Measurements from ENCODE around the gene KCNC3.

KCNC3 gene

GRCh38 chr19:50272263-50272897 lies 56.8 kb downstream of the KCNC3 start:
- DNase-seq = no peak

GRCh38 chr19:50269653-50270052 lies 59.5 kb downstream of the KCNC3 start:
- DNase-seq = no peak

GRCh38 chr19:50268501-50268900 lies 60.7 kb downstream of the KCNC3 start:
- no peak for DNase-seq

GRCh38 chr19:50268041-50268440 lies 61.1 kb downstream of the KCNC3 start:
- no peak for DNase-seq

- DNase-seq = no peak
Observed at GRCh38 chr19:50266896-50267295, 62.3 kb downstream of the KCNC3 start.

- no peak for DNase-seq
Observed at GRCh38 chr19:50266041-50266440, 63.1 kb downstream of the KCNC3 start.

GRCh38 chr19:50264483-50265186 lies 64.5 kb downstream of the KCNC3 start:
- DNase-seq = no peak

- DNase-seq = no peak
Observed at GRCh38 chr19:50263176-50263575, 66.0 kb downstream of the KCNC3 start.
